ENCODE results near the gene RPS6KA2. TPM values are rescaled to one million over a fixed set of nuclear protein-coding genes. Genes with fewer than 3 reads are reported as not detected.

RPS6KA2 gene
- total and polyA plus RNA-seq, 2 donors (not counting 3 experiments of a cell fraction or from before 2014, with no cell fraction given), result 54.5 to 75.8 TPM

- H3K27ac ChIP-seq (ENCODE audit: insufficient read depth, low read depth, low read length), result no peak overlapping the region
- no peak overlapping the region for H2AFZ ChIP-seq (ENCODE audit: low read depth, low read length)
- H3K4me2 ChIP-seq (ENCODE audit: insufficient read depth, low read length), result no peak overlapping the region
- no peaks in the 10 kb centered on the region for H3K27me3 ChIP-seq (ENCODE audit: control insufficient read depth in 2 of 2, insufficient read depth in 2 of 2, low read length in 2 of 2)
- no peaks in the 10 kb centered on the region for H3K36me3 ChIP-seq (ENCODE audit: control insufficient read depth in 2 of 2, extremely low read depth in 1 of 2, insufficient read depth in 2 of 2, low read length in 2 of 2)
- H3K4me1 ChIP-seq (ENCODE audit: control insufficient read depth, extremely low read depth, insufficient read depth, low read length), result peaks cover 22% of the 10 kb centered on the region
- ChIA-PET POLR2A (no interaction called here), CTCF (interaction anchor here (0.8 to 2.1 kb wide), 6 partner anchors 10 to 145 kb away, joined by 3 to 12 read pairs (median 3); no protein-coding TSS in a partner anchor)
- TF ChIP-seq MAX (IDR thresholded peaks at IDR 0.05; ENCODE audit: insufficient read depth, insufficient read length), result no peak
- TF ChIP-seq POLR2A (IDR thresholded peaks at IDR 0.05; ENCODE audit: low read depth, low read length), result no peak
- no peak for TF ChIP-seq POLR2AphosphoS5 (IDR thresholded peaks at IDR 0.05; ENCODE audit: insufficient read depth, low read depth, low read length)
- TF ChIP-seq JUN (IDR thresholded peaks at IDR 0.05; ENCODE audit: borderline replicate concordance, insufficient read depth, insufficient read length, low read depth), result no peak
- no peak for TF ChIP-seq FOS (IDR thresholded peaks at IDR 0.05; ENCODE audit: borderline replicate concordance, insufficient read depth, low read length)
- TF ChIP-seq CTCF (IDR thresholded peaks at IDR 0.05; ENCODE audit: extremely low read depth in 1 of 2, insufficient read depth in 1 of 2, low read depth in 1 of 2, low read length in 2 of 2), result no peak
- no peak for TF ChIP-seq GATA2 (IDR thresholded peaks at IDR 0.05; ENCODE audit: insufficient read depth, insufficient read length, low read depth, low read length)
- TF ChIP-seq EZH2 (IDR thresholded peaks at IDR 0.05; ENCODE audit: borderline replicate concordance, low read depth, low read length, severe bottlenecking), result no peak
- no peak for TF ChIP-seq MYC (IDR thresholded peaks at IDR 0.05; ENCODE audit: low read depth, low read length)
- H3K4me3 ChIP-seq (replicated peaks in 1 of 3; ENCODE audit: insufficient read depth in 1 of 3, low read depth in 1 of 3, low read length in 3 of 3), result no peak overlapping the region
- BruUV-seq (replicated peaks), result no TSS peak
- dilution Hi-C loops (cut with MboI; ENCODE audit: extremely low pct_ligation_motif_present, low sequenced_read_pairs) (no loop called here), intact Hi-C loops (cut with micrococcal nuclease) (loop anchor here (5.0 kb wide), 4 partner anchors 42 to 352 kb away; partner anchors contain the start of genes RAMACL and SFT2D1)
- FAIRE-seq (peak; percentile 57), DNase-seq (ENCODE audit: low read depth, low spot score) (no peak)
- peaks cover 9% of the 10 kb centered on the region for H3K79me2 ChIP-seq (ENCODE audit: control insufficient read depth, insufficient read depth, low read length)
- no peak overlapping the region for H3K9ac ChIP-seq (replicated peaks; ENCODE audit: extremely low read depth, insufficient read depth, low read length)
- no peaks in the 10 kb centered on the region for H3K9me1 ChIP-seq (replicated peaks; ENCODE audit: control insufficient read depth, extremely low read depth, insufficient read depth, low read length)
- H3K9me3 ChIP-seq (replicated peaks; ENCODE audit: control insufficient read depth, insufficient read depth, low read length), result no peaks in the 10 kb centered on the region
- H4K20me1 ChIP-seq (replicated peaks; ENCODE audit: control insufficient read depth, extremely low read depth, insufficient read depth, low read length), result no peaks in the 10 kb centered on the region
Measured at GRCh38 chr6:166629628-166630027, 2.6 kb upstream of the RPS6KA2 start.

All from endothelial cell of umbilical vein (primary cell).